CD14-positive monocyte (primary cell): Measurements from ENCODE around the gene CDKN2AIPNL. TPM values are rescaled to one million over a fixed set of nuclear protein-coding genes. Genes with fewer than 3 reads are reported as not detected.

Source experiments
- DNase-seq, 3 donors: peaks; one replicate each; pipeline ENCODE4 v3.0.0-alpha.2; 2011 to 2022
- H2AFZ ChIP-seq: 2 replicates; pipeline ENCODE4 v1.6.0; 2012; ENCODE audit warnings: mild to moderate bottlenecking, low read depth, low read length, inconsistent platforms; ENCODE audit not compliant: insufficient read depth, poor library complexity, severe bottlenecking
- H3K27ac ChIP-seq, 2 donors: 1 replicate in 1 of 2; 2 replicates in 1 of 2; pipeline ENCODE4 v1.5.1; 2012 to 2013; ENCODE audit warnings: low read length in 2 of 2, control low read depth in 1 of 2, inconsistent platforms in 1 of 2, low read depth in 1 of 2, mild to moderate bottlenecking in 1 of 2
- H3K27me3 ChIP-seq, 2 donors: one replicate each; pipeline versions ENCODE4 v1.6.0 to v1.6.1; 2011 to 2013; ENCODE audit warnings: low read length in 2 of 2; ENCODE audit not compliant: control insufficient read depth in 2 of 2, insufficient read depth in 2 of 2
- H3K36me3 ChIP-seq, 2 donors: replicated peaks in 1 of 2; 1 replicate in 1 of 2; 2 replicates in 1 of 2; pipeline versions ENCODE4 v1.5.1 to v1.6.1; 2012 to 2013; ENCODE audit warnings: low read length in 2 of 2, control low read depth in 1 of 2, inconsistent platforms in 1 of 2, mild to moderate bottlenecking in 1 of 2; ENCODE audit not compliant: insufficient read depth in 2 of 2, control insufficient read depth in 1 of 2
- H3K4me1 ChIP-seq, 2 donors: 1 replicate in 1 of 2; 2 replicates in 1 of 2; pipeline versions ENCODE4 v1.5.1 to v1.6.1; 2012 to 2013; ENCODE audit warnings: low read length in 2 of 2, control low read depth in 1 of 2, inconsistent platforms in 1 of 2, mild to moderate bottlenecking in 1 of 2, moderate library complexity in 1 of 2; ENCODE audit not compliant: insufficient read depth in 2 of 2, control insufficient read depth in 1 of 2
- H3K4me2 ChIP-seq: replicated peaks from 2 replicates; pipeline ENCODE3; 2012; ENCODE audit warnings: low read length, moderate library complexity, mild to moderate bottlenecking; ENCODE audit not compliant: poor library complexity, severe bottlenecking; ENCODE audit errors: extremely low read depth
- H3K4me3 ChIP-seq, 3 experiments: fragments of 200-600 bp in 1 of 3; sonication (generic) in 1 of 3; replicated peaks in 1 of 3; 1 replicate in 2 of 3; 2 replicates in 1 of 3; pipeline ENCODE4 v1.5.1; 2011 to 2013; ENCODE audit warnings: low read length in 3 of 3, mild to moderate bottlenecking in 3 of 3, control low read depth in 2 of 3, low read depth in 2 of 3, inconsistent platforms in 1 of 3, moderate library complexity in 1 of 3
- H3K79me2 ChIP-seq: 2 replicates; pipeline ENCODE4 v1.6.0; 2012; ENCODE audit warnings: mild to moderate bottlenecking, control low read depth, inconsistent platforms, low read length, moderate library complexity; ENCODE audit not compliant: insufficient read depth
- H3K9ac ChIP-seq: 2 replicates; pipeline ENCODE4 v1.6.0; 2017; ENCODE audit warnings: low read length, mild to moderate bottlenecking; ENCODE audit not compliant: insufficient read depth, poor library complexity, severe bottlenecking
- H3K9me3 ChIP-seq, 2 donors: replicated peaks in 1 of 2; 1 replicate in 1 of 2; 2 replicates in 1 of 2; pipeline versions ENCODE4 v1.5.1 to v1.6.1; 2012 to 2013; ENCODE audit warnings: low read length in 2 of 2, control low read depth in 1 of 2; ENCODE audit not compliant: control insufficient read depth in 1 of 2, insufficient read depth in 1 of 2
- H4K20me1 ChIP-seq: 2 replicates; pipeline ENCODE4 v1.6.0; 2012; ENCODE audit warnings: mild to moderate bottlenecking, low read length, control low read depth, moderate library complexity; ENCODE audit not compliant: insufficient read depth
- H3K27ac Mint-ChIP-seq, 7 donors: one replicate each; pipeline ENCODE4 v1.8.0; 2020; ENCODE audit warnings: mild to moderate bottlenecking in 7 of 7, mixed read lengths in 7 of 7, moderate library complexity in 6 of 7, inconsistent platforms in 2 of 7
- H3K27me3 Mint-ChIP-seq, 3 donors: one replicate each; pipeline ENCODE4 v1.8.0; 2021 to 2022; ENCODE audit warnings: low read depth in 3 of 3, mild to moderate bottlenecking in 3 of 3, mixed read lengths in 3 of 3, moderate library complexity in 3 of 3, inconsistent platforms in 1 of 3
- H3K36me3 Mint-ChIP-seq, 2 donors: one replicate each; pipeline ENCODE4 v1.8.0; 2020; ENCODE audit warnings: mixed read lengths in 2 of 2, inconsistent platforms in 1 of 2, mild to moderate bottlenecking in 1 of 2
- H3K4me1 Mint-ChIP-seq: one replicate; pipeline ENCODE4 v1.8.0; 2020; ENCODE audit warnings: mild to moderate bottlenecking, mixed read lengths
- H3K4me3 Mint-ChIP-seq, 2 donors: one replicate each; pipeline ENCODE4 v1.8.0; 2020; ENCODE audit warnings: mild to moderate bottlenecking in 2 of 2, mixed read lengths in 2 of 2, moderate library complexity in 1 of 2
- H3K9me3 Mint-ChIP-seq, 7 donors: one replicate each; pipeline ENCODE4 v1.8.0; 2020 to 2022; ENCODE audit warnings: mixed read lengths in 7 of 7, mild to moderate bottlenecking in 6 of 7, moderate library complexity in 6 of 7, inconsistent platforms in 2 of 7
- WGBS: methylation state at CpG from one replicate; pipeline ENCODE4 v1.1.5; 2013; ENCODE audit warnings: missing lambda C conversion rate; ENCODE audit not compliant: insufficient coverage; 5-methylcytosine and 5-hydroxymethylcytosine counted together
- intact Hi-C, 2 donors: fragments of 100-400 bp; cut with micrococcal nuclease; formaldehyde crosslinking; loops; one replicate each; pipeline versions ENCODE4 v1.15.0 to v1.15.1; 2023
- polyA plus RNA-seq, 3 donors: library from polyadenylated mRNA; depleted of rRNA in 1 of 3; unstranded in 2 of 3; stranded (reverse) in 1 of 3; fragments of 300-500 nt in 2 of 3; fragments of >200 nt in 1 of 3; fragmentation: Illumina TruSeq in 2 of 3; gene quantifications; 1 replicate in 2 of 3; 2 replicates in 1 of 3; pipeline ENCODE4 v1.2.3, GENCODE V29; 2012 to 2021
- TF ChIP-seq, protein P1 (sequence below): fragments of 200-600 bp; IDR thresholded peaks from one replicate; pipeline ENCODE4 v1.8.0; 2022; ENCODE audit warnings: antibody characterized with exemption, mild to moderate bottlenecking

CDKN2AIPNL gene
- polyA plus RNA-seq, 3 donors, result 6.9 to 20.0 (median 15.0) TPM

DNA sequence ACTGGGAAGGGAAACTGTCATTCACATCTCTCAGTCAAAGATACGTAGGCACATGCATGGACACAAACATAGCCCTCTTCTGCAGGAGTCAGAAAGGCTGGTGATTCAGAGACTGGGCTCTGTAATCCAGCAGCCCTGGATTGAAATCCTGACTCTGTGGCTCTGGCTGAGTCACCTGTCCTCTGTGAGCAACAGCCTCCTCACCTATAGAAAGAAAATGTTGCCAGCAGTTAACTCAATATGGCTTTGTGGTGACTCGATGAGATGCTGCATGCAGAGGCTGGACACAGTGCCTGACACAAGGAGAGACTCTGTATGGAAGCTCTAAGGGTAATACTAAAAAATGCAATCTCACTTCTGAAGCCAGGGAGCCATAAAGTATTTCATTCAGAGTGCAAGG, 23.9 kb upstream of the CDKN2AIPNL start:
- 100% methylated on average over 1 of the region's 2 CpGs for whole genome bisulfite sequencing
- H3K27me3 Mint-ChIP-seq, result peaks cover 1 to 6% (median 3%) of the 10 kb centered on the region in 3 donors
- H3K36me3 Mint-ChIP-seq, result no peaks in the 10 kb centered on the region
- Histone ChIP-seq H3K4me1 (peaks cover 11 to 12% of the 10 kb centered on the region in 2 donors), H3K27ac (no peak overlapping the region), H3K9me3 (no peaks in the 10 kb centered on the region), H3K4me3 (no peak overlapping the region), H3K79me2 (no peaks in the 10 kb centered on the region), H4K20me1 (no peaks in the 10 kb centered on the region), H2AFZ (no peak overlapping the region), H3K4me2 (no peak overlapping the region), H3K27me3 (no peaks in the 10 kb centered on the region), H3K9ac (no peak overlapping the region), H3K36me3 (no peaks in the 10 kb centered on the region)
- DNase-seq, result peak; percentile 14 to 47 (median 18)
- TF ChIP-seq, protein P1, sequence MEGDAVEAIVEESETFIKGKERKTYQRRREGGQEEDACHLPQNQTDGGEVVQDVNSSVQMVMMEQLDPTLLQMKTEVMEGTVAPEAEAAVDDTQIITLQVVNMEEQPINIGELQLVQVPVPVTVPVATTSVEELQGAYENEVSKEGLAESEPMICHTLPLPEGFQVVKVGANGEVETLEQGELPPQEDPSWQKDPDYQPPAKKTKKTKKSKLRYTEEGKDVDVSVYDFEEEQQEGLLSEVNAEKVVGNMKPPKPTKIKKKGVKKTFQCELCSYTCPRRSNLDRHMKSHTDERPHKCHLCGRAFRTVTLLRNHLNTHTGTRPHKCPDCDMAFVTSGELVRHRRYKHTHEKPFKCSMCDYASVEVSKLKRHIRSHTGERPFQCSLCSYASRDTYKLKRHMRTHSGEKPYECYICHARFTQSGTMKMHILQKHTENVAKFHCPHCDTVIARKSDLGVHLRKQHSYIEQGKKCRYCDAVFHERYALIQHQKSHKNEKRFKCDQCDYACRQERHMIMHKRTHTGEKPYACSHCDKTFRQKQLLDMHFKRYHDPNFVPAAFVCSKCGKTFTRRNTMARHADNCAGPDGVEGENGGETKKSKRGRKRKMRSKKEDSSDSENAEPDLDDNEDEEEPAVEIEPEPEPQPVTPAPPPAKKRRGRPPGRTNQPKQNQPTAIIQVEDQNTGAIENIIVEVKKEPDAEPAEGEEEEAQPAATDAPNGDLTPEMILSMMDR, result no peak
- H3K27ac Mint-ChIP-seq, result peak overlapping the region in 6 of 7 donors; percentile 64 to 94 (median 81)
- intact Hi-C loops, result loop anchor here in 1 of 2 donors (10.0 kb wide), 1 partner anchor 89 kb away; the partner anchor contains the start of gene JADE2
- no peak overlapping the region for H3K4me3 Mint-ChIP-seq
- peaks cover 0 to 2% (median 0%) of the 10 kb centered on the region in 7 donors for H3K9me3 Mint-ChIP-seq
- H3K4me1 Mint-ChIP-seq, result peaks cover 23% of the 10 kb centered on the region

- TF ChIP-seq, protein P1, result no peak
- intact Hi-C loops, result loop anchor here in 1 of 2 donors (10.0 kb wide), 1 partner anchor 92 kb away; the partner anchor contains the start of gene JADE2
- H3K36me3 Mint-ChIP-seq, result no peaks in the 10 kb centered on the region
Measured at GRCh38 chr5:134432677-134433359, 21.1 kb upstream of the CDKN2AIPNL start.

More at GRCh38 chr5:134432677-134433359, 21.1 kb upstream of the CDKN2AIPNL start:
- H3K27ac ChIP-seq, result no peak overlapping the region
- H3K79me2 ChIP-seq, result no peaks in the 10 kb centered on the region
- Mint-ChIP-seq H3K9me3 (no peaks in the 10 kb centered on the region), H3K4me3 (no peak overlapping the region), H3K27me3 (peaks cover 3 to 8% (median 4%) of the 10 kb centered on the region in 3 donors), H3K4me1 (peaks cover 23% of the 10 kb centered on the region), H3K27ac (peak overlapping the region in 3 of 7 donors; percentile 20 to 78 (median 68))
- H3K9ac ChIP-seq, result no peak overlapping the region
- no peak overlapping the region for H3K4me3 ChIP-seq
- peak in 1 of 3 donors; percentile 9 for DNase-seq
- WGBS, result 89% methylated on average over 9 of the region's 14 CpGs
- H2AFZ ChIP-seq, result peak overlapping the region; percentile 13
- H3K9me3 ChIP-seq, result no peaks in the 10 kb centered on the region
- H3K27me3 ChIP-seq, result no peaks in the 10 kb centered on the region
- no peaks in the 10 kb centered on the region for H4K20me1 ChIP-seq
- H3K4me1 ChIP-seq, result peaks cover 11 to 12% of the 10 kb centered on the region in 2 donors
- no peak overlapping the region for H3K4me2 ChIP-seq
- H3K36me3 ChIP-seq, result no peaks in the 10 kb centered on the region
